HL-60 (cell line): Measurements from ENCODE around the gene PPP2R3A.

Experiments used
- GABPA ChIP-seq: IDR thresholded peaks from 2 replicates; pipeline ENCODE4 v1.6.1; 2012; ENCODE audit warnings: low read depth
- POLR2AphosphoS5 ChIP-seq: IDR thresholded peaks from 2 replicates; pipeline ENCODE4 v1.6.1; 2012; ENCODE audit warnings: low read depth
- SPI1 ChIP-seq: IDR thresholded peaks from 2 replicates; pipeline ENCODE4 v1.6.1; 2012; ENCODE audit warnings: low read depth, mild to moderate bottlenecking, borderline replicate concordance
- TF ChIP-seq, protein P1 (sequence below): IDR thresholded peaks from one replicate; pipeline ENCODE4 v1.5.1; 2011; ENCODE audit warnings: low read length, control low read depth, inconsistent platforms; ENCODE audit not compliant: insufficient read depth

- TF ChIP-seq, protein P1, sequence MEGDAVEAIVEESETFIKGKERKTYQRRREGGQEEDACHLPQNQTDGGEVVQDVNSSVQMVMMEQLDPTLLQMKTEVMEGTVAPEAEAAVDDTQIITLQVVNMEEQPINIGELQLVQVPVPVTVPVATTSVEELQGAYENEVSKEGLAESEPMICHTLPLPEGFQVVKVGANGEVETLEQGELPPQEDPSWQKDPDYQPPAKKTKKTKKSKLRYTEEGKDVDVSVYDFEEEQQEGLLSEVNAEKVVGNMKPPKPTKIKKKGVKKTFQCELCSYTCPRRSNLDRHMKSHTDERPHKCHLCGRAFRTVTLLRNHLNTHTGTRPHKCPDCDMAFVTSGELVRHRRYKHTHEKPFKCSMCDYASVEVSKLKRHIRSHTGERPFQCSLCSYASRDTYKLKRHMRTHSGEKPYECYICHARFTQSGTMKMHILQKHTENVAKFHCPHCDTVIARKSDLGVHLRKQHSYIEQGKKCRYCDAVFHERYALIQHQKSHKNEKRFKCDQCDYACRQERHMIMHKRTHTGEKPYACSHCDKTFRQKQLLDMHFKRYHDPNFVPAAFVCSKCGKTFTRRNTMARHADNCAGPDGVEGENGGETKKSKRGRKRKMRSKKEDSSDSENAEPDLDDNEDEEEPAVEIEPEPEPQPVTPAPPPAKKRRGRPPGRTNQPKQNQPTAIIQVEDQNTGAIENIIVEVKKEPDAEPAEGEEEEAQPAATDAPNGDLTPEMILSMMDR = no peak
- TF ChIP-seq GABPA (no peak), POLR2AphosphoS5 (no peak), SPI1 (no peak)
Measured at GRCh38 chr3:135980343-135980742, 14.8 kb downstream of the PPP2R3A start.
